Measurements from ENCODE around the gene FUT6.
"Not testable (repeated sequence)": the region's sequence is repeated elsewhere in the genome, so short reads cannot be mapped to it uniquely, and the experiment has no call there.

The FUT6 gene

DNA sequence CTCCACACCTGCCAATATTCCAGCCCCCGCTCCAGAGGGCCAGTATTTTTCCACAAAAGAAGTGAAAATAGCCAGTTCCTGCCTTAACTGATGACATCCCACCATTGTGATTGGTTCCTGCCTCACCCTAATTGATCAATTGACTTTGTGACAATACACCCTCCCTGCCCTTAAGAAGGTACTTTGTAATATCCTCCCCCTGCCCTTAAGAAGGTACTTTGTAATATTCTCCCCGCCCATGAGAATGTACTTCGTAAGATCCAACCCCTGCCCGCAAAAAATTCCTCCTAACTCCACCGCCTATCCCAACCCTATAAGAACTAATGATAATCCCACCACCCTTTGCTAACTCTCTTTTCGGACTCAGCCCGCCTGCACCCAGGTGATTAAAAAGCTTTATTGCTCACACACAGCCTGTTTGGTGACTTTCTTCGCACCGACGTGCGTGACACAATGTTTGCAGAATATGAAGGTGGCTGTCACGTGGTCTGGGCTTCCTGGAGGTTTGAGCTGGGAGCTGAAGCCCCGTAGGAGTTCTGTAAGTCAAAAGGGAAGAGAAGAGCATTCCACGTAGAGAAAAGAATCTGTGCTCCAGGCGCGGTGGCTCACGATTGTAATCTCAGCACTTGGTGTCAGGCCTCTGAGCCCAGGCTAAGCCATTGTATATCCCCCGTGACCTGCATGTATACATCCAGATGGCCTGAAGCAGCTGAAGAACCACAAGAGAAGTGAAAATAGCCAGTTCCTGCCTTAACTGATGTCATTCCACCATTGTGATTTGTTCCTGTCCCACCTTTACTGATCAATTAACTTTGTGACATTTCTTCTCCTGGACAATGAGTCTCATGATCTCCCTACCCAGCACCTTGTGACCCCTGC is 17.9 kb upstream of the FUT6 start:
- no peak for DNase-seq

- not testable (repeated sequence) for DNase-seq
Measured at GRCh38 chr19:5855151-5855550, 15.6 kb upstream of the FUT6 start.

GRCh38 chr19:5854121-5854520 is 14.6 kb upstream of the FUT6 start:
- not testable (repeated sequence) for DNase-seq

GRCh38 chr19:5851302-5851701 is 11.8 kb upstream of the FUT6 start, which contains the start of gene FUT3:
Gene FUT3 (minus strand): TSS chr19:5851449.
- DNase-seq = no peak

DNA sequence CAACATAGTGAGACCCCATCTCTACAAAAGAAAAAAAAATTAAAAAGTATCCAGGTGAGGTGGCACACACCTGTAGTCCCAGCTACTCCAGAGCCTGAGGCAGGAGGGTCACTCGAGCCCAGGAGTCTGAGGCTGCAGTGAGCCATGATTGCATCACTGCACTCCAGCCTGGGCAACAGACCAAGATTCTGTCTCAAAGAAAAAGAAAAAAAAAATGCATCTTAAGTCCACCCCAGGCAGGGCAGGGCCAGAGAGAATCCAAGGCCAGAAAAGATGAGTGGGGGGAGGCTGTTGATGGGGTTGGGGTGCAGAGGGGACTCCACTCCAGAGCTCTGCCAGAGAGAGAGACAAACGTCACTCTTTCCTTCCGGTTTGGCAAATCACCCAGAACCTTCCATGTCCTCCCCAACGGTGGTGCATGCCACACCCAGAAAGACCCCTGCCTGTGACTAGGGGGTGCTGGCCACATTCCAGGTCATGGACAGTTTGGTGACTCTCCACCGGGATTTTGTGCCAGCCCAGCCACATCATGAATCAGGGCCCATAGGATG is 11.3 kb upstream of the FUT6 start:
- no peak for DNase-seq

- no peak for DNase-seq
Measured at GRCh38 chr19:5850189-5850588, 10.7 kb upstream of the FUT6 start.

DNA sequence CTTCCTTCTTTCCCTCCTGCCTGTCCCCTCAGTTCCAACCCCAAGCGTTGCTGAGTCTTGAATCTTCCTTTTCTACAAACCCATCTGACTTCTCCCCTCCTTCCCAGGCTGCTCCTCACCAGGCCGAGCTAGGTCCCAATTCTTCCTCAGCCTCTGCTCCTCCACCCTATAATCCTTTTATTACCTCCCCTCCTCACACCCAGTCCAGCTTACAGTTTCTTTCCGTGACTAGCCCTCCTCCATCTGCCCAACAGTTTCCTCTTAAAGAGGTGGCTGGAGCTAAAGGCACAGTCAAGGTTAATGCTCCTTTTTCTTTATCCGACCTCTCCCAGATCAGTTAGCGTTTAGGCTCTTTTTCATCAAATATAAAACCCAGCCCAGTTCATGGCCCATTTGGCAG is 9.1 kb upstream of the FUT6 start:
- DNase-seq = not testable (repeated sequence)

DNA sequence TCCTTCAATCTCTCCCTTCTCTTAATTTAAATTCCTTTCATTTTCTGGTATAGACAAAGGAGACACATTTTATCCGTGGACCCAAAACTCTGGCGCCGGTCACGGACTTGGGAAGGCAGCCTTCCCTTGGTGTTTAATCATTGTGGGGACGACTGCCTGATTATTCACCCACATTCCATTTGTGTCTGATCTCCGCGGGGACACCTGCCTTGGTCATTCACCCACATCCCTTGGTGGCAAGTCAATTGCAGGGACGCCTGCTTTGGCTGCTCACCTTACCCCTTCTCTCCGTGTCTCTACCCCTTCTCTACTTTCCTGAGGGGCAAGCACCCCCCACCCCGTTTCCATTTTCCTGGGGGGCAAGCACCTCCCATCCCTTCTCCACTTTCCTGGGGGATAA is 8.3 kb upstream of the FUT6 start:
- not testable (repeated sequence) for DNase-seq

DNA sequence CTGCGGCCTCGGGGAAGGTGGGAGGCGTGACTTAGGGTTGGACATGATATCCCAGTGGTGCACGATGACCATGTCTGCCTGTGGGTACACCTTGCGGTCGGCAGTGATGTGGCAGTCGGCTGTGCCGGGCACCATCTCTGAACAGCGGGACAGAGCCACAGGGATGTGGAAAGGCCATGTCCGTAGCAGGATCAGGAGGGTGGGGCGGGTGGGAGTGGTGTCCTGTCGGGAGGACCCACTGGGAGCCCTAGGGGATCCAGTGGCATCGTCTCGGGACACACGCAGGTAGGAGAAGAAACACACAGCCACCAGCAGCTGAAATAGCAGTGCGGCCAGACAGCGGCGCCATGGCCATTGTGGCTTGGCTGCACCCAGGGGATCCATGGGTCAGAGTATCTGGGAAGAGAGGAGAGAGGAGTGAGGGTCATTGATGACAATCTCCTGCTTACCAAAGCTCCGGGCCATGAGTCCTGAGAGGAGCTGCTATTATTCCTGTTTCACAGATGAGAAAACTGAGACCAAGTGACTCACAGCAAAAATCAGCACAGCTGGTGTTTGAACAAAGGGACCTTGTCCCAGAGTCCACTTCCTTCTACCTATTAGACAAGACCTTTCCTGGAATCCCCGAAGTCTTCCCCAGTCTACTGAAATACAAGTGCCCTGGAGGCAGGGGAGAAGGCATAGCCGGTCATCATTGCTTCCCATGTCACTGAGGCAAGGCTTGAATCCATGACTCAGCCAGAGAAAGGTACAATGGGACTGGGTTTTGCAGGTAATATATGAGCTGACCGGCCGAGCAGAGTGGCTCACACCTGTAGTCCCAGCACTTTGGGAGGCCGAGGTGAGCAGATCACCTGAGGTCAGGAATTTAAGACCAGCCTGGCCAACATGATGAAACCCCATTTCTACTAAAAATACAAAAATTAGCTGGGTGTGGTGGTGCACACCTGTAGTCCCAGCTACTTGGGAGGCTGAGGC is 5.2 kb upstream of the FUT6 start:
- no peak for DNase-seq

- no peak for DNase-seq
Measured at GRCh38 chr19:5843295-5843927, 3.9 kb upstream of the FUT6 start.

DNA sequence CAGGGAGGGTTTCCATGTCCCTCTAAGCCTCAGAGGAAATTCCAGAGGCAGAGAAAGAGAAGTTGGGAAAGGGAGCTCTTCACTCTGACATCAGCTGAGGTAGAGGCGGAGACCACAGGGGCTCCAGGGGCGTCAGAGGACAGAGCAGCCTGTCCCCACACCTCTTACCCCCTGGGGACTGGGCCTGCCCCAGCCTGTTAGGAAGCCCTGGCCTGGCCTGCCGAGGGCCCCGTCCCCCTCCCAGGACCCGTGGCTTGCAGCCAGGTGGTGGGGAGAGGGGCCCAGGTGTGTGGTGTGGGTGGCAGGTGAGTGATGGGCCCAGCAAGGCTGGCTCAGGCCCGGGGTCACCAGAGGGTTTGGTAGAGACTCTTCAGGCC is 2.2 kb upstream of the FUT6 start:
- not testable (repeated sequence) for DNase-seq

DNA sequence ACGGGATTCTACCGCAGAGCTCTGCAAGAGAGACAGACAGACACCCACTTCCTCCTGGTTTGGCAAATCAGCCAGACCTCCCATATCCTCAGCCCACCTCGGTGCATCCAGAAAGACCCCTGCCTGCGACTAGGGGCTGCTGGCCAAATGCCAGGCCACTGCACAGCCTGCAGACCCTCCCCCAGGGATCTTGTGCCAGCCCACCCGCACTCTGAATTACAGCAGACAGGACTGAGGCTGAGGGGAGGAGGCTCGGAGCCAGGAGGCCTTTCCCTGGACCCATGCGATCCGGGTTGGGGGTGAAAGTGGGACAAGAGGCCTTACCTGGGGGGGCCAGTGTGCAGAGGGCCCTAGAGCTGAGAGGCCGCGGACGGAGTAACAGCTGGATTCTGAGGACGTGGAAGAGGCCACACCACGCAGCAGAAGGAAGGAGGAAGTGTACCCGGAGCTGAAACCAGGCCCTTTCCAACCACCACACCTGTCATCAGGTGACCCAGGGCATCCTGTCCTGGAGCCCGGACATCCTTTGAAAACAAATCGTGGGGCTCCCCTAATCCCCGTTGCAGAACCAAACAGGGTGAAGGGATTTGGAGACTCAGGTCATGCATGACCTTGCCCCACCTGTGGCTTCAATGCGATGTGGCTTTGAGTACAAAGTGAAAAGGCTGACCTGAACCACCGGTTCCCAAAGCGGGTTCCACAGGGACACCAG is 993 bp downstream of the FUT6 start:
- DNase-seq = no peak

GRCh38 chr19:5837761-5838352 is 1.6 kb downstream of the FUT6 start:
- DNase-seq = no peak

- no peak for DNase-seq
Measured at GRCh38 chr19:5832527-5833216, 6.8 kb downstream of the FUT6 start.

DNA sequence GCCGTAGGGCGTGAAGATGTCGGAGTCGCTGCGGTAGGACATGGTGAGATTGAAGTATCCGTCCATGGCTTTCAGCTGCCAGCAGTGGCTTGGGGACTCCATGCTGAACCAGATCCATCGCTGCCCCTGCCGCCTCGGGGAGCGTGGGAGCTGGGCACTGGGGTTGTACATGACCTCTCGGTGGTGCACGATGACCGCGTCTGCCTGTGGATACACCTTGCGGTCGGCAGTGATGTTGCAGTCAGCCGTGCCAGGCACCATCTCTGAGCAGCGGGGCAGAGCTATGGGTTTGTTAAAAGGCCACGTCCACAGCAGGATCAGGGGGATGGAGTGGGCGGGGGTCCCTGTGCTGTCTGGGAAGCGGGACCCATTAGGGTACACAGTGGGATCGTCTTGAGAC is 7.4 kb downstream of the FUT6 start:
- no peak for DNase-seq

- no peak for DNase-seq
Measured at GRCh38 chr19:5831159-5831558, 8.3 kb downstream of the FUT6 start.

DNA sequence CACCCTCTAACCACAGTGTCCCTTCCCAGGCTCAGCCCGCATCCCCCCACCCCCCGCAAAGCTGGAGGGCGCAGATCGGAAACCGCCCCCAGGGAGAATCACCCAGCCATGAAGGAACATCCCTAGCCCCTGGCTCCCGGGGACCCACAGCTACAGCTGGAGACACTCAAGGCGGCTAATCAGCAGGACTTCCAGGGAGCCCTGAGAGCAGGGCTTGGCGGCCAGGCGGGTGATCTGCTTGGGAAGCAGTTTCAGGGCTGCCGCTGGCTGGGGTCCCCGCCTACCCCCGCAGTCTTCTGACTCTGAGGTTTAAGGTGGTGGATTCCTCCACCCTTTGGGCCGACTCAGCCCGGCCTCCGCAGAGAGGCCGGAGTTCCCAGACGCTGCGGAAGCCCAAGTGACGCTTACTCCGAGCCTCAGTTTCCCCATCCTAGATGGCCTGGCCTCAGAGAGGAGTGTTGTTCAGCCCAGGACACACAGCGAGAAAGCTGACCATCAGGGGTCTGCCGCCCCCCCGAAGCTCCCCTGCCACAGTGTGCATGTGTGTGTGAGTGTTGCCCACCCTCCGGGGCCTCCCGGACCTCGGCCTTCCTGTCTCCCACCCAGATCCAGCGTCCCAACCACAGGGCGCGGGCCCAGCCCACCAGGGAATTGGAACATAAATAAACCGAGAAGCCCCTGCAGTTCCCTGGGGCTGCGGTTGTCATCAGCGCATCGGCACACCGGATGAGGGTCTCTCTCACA is 9.8 kb downstream of the FUT6 start:
- DNase-seq = no peak

GRCh38 chr19:5828661-5829566 is 10.6 kb downstream of the FUT6 start:
- DNase-seq = peak; percentile 64

Measured in stimulated activated CD8-positive, alpha-beta memory T cell treated with anti-CD3 and anti-CD28 coated beads, Interleukin-4, amount 100 ng/mL, for 48 hours (primary cell).